GM18526 (cell line): Measurements from ENCODE around the gene SULT1A1.
"Not testable (repeated sequence)": the region's sequence is repeated elsewhere in the genome, so short reads cannot be mapped to it uniquely, and the experiment has no call there.

ENCODE experiments used
- POLR2A ChIP-seq: IDR thresholded peaks from 3 replicates; pipeline ENCODE4 v1.6.1; 2011; ENCODE audit not compliant: insufficient read length; ENCODE audit errors: extremely low read depth

SULT1A1 gene

DNA sequence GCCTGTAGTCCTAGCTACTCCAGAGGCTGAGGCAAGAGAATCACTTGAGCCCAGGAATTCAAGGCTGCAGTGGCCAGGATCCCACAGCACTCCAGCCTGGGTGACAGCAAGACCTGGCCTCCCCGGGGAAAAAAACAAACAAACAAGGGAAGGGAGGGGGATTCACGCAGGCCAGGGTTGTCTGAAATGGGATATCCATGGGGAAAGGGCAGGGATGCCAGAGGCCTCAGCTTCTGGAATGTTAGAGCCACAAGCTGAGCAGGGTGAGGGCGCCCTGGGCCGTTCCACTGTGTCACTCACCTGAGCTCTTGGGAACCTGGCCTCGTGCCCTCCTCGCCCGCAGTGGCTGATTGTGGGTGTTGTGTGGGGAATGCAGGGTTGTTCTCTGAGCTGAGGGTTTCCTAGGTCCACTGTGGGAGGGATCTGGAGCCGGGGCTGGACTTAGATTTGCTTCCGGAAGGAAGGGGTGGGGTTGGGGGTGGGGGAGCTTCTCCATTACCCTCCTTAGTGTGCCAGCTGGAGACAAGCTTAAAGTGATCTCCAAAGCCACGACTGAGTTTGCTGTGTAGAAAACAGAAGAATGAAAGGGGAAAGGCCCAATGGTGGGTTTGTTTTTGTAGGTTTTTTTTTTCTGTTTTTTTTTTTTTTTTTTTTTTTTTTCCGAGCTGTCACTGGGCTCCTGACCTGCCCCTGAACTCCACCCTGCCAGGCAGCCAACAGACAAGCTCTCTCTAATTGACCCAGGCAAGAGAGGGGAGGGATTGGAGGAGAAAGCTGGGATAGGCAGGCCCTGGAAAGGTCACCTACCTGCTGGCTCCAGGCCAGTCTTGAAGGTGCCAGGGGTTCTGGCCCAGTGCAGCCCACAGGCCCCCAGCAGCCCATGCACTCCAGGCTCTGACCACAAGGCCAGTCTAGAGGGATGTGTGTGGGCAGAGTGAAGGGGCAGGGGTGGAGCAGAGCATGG, at the start of gene SULT1A1:
Gene SULT1A1, minus strand, starts transcription at position 414 of the 964 bp plus-strand sequence. CDS start 1,189 bp downstream, outside the sequence.
- no peak for TF ChIP-seq POLR2A

DNA sequence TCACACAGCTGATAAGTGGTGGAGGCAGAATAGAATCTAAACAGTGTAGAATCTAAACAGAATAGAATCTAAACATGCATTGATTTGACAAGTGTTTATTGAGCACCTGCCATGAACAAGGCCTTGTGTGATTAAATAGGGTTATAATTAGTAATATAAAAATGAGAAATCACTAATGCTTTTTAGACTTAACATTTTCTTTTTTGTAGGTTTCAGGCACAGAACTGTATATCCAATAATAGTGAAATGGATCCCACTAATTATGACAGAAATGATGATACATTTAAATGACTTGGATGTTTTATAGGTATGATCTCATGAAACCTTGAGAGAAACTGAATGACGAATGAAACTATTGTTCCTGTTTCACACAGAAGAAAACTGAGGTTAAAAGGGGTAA, 27.9 kb upstream of the SULT1A1 start, which contains the start of gene NPIPB8:
Gene NPIPB8, plus strand, starts transcription at position 301 of the 400 bp plus-strand sequence. CDS start 296 bp downstream, outside the sequence.
- TF ChIP-seq POLR2A = not testable (repeated sequence)

DNA sequence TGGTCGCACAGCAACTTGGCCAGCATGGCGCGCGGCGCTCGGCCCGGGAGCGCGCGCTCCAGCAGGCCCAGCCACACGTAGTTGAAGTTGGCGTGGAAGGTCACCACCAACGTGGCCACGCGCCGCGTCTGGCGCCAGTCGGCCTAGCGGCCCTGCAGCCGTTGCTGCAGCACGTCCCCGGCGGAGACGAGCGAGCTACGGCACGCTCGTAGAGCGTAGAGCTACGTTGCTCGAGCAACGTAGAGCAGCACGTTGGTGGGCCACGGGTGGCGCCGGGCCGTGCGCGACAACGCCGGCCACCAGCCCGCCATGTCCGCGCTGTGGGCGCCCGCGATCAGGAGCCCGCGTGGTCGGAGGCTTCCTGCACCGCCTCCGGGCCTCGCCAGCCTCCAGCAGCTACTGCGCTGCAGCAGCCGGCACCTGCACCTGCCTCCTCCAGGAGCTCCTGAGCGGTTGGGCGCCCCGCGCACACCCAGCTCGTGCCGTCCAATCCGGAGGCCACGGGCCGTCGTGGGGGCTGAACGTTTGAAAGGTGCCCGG, 13.4 kb upstream of the SULT1A1 start:
- no peak for TF ChIP-seq POLR2A

DNA sequence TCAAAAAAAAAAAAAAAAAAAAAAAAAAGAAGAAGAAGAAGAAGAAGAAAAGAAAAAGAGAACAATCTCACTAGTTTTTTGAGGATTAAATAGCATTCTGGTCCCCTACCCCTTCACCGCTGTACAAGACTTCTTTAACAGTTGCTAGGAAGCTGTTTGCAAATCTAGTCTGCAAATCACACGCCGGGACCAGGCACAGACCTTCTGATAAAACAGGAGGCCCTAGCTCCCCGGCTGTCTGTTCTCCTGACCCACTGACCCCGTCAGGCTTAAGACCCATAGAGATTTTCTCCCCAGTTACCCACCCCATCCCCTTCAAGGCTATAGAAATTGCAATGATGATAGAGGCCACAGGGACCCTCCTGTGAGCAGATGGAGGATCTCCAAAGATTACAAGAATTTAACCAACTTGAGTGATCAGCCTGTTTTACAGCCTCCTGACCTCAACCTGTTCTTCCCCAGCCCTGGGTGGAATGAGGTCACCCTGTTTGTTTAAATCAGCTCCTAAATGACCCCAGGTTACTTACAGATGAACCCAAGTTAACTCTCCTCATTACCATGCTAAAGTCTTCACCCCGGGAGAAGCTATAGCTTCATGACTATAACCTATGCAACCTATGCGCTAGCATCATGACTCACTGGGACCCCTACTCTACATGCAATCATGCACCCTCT, 11.8 kb upstream of the SULT1A1 start:
- TF ChIP-seq POLR2A = no peak

DNA sequence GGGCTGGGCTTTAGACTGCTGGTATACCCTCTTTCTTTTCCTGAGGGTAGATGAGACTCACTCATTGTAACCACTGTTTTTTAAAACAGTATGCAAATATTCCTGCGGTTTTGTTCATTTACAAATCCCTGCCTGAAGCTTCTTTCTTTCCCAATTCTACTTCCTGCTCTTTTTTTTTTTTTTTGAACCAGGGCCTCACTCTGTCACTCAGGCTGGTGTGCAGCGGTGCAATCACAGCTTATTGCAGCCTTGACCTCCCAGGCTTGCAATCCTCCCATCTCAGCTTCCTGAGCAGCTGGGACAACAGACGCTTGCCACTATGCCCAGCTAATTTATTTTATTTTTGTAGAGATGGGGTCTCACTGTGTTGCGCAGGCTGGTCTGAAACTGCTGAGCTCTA, 8.0 kb upstream of the SULT1A1 start:
- TF ChIP-seq POLR2A = no peak

DNA sequence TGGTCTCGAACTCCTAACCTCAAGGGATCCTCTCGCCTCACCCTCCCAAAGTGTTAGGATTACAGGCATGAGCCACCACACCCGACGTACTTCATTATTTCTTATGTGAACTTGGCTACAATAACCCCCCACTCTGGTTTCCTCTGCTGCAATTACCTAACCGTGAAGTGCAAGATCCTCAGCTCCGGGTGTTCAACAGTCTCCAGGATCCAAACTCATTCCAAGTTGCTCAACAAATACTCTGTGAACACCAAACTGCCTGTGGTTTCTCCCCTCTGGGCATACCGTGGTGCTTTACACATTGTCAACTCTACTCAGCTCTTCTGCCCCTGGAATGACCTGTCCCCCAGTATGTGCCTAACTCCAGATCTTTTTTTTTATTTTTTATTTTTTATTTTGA, 6.8 kb upstream of the SULT1A1 start:
- no peak for TF ChIP-seq POLR2A

DNA sequence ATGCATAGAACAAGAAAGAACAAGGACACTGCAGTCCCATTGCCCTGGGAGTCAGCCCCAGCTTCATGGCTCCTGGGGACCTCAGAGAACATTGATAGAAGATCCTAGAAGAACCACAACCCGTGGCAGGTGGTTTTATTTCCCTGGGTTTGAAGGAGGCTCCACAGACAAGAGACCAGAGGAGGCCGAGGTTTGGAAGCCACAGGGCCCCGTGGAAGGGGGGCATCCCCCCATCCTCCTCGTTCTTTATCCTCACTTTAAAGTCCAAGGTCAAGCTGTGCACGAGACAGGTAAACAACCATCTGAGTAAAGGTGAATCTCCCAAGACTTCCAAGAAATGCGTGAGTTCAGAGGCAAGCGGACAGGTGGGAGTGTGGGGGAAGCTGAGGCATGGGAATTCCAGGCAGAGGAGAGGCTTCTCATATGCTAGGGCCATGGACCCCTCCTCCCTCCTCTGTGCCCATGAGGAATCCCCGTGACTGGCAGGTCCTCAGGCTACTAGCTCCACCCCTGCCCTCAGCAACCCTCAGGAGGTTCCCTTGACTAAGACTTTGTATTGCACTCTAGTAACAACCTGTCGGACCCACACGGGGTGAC, 849 bp upstream of the SULT1A1 start:
- TF ChIP-seq POLR2A = no peak

DNA sequence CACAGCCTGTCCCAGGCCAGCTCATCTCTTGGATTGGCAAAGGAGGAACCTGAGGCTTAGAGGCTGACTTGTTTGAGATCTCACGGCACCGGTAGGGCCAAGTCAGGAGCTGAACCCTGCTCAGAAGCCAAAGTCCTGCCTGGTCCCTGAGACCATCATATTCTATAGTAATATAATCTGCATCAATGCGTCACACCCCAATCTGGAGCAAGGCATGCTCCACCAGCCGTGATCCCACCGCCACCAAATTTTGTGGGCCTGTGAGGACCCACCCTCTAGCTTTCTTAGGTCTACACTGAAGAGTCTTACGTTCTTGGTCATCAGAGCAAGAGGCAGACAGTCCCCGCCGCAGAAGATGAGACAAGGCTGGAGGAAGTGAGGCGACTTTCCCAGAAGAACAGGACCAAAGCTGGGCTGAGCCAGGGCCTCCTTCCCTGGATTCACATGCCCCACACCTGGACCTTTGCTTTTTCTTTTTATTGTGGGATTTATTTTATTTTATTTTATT, 2.7 kb downstream of the SULT1A1 start:
- TF ChIP-seq POLR2A = no peak

DNA sequence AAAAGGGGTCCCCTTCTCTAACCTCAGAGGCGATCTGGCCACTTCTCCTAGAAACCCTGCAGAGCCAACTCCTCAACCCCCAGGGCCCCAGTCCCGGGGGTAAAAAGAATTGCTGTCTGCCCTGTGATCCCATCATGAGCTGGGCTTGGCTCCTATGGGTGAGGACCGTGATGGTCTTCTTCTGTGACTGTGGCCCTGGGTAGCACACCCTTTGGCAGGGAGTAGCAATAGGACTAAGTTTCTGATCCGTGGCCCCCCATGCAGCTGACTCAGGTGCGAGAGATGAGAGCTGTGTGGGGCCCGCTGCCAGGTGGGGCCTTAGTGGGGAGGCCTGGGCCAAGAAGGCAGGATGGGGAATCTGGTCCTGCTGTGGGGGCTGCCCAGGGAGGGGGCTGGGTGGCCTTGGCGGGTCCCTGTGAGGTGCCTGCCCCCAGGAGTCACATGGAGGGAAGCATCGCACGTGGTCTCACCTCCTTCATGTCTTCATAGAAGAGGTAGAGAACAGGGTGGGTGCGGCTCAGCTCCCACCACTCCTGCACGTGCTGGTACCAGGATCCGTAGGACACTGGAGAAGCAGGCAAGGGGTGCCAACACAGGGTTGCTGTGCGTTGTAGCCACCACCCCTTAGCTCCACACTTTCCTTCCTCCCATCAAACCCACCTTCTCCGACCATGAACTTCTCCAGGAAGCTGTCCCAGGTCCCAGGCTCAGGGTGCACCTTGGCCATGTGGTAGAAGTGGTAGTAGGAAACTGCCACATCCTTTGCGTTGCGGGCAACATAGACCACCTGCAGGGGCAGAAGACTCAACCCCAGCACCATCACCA, 3.3 kb downstream of the SULT1A1 start:
- no peak for TF ChIP-seq POLR2A

DNA sequence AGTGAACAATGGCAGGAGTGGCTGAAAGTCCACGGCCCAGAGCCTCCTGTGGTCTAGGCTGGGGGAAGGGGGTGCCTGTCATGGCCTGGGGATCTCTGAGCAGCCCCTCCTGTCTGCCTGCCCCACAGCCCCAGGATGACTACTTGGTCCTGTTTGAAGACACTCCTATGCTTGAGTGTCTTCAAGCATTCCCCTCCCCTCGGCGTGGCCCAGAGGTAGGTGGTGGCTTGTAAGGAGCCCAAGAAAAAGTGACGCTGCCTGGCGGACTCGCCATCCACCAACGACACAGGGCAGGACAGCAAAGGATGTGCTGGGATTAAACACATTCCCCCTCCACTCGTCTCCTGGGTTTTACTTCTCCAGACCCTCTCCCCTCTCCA, 5.7 kb downstream of the SULT1A1 start:
- no peak for TF ChIP-seq POLR2A

DNA sequence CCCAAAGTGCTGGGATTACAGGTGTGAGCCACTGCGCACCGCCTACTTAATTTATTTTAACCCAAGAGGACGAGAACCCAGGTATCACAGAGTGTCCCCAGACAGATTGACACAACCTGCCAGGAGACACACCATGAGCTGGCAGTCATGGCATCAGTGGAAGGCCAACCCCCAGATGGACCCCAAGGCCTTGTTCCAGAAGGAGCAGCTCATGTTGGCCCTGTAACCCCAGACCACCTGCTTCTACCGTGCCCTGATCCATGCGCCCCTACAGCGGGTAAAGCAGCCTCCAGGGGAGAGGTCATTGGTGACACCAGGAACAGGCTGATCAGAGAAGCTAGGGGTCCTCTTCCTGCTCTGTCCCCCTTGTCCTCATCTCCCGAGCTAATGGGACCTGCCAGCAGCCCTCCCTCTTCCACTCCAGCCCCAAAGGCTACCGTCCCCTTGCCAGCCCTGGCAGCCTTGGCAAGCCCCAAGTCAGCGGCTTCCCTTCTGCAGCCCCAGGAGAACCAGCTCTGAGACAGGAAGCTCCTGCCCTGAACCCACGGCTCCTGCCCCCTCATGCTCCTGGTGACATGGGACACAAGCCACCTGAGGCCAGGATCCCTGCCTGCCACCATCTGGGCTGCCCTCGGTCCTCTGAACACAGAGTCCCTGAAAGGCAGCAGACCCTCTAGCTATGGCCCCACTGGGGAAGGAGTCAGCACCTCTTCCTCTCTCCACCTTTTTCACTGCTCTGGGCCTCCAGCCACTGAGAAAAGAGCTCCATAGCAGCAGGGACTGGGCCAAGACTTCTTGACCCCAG, 6.3 kb downstream of the SULT1A1 start:
- no peak for TF ChIP-seq POLR2A

DNA sequence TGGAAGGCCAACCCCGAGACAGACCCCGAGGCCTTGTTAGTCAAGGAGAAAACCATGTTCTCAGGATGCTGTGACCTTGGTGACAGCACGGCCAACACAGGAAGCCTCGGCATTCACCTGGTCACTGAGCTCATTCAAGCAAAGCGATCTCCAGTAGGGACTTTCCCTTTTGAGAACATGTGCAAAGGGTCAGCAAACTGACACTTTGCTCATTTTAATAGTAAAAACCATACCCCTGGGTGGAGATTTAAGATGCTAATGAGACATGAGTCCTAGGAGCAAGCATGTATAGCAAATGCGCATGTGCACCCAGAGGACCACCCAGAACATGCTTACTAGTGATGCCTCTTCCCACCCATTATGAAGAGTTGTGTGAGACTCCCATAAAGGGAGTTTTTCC, 7.3 kb downstream of the SULT1A1 start:
- no peak for TF ChIP-seq POLR2A

DNA sequence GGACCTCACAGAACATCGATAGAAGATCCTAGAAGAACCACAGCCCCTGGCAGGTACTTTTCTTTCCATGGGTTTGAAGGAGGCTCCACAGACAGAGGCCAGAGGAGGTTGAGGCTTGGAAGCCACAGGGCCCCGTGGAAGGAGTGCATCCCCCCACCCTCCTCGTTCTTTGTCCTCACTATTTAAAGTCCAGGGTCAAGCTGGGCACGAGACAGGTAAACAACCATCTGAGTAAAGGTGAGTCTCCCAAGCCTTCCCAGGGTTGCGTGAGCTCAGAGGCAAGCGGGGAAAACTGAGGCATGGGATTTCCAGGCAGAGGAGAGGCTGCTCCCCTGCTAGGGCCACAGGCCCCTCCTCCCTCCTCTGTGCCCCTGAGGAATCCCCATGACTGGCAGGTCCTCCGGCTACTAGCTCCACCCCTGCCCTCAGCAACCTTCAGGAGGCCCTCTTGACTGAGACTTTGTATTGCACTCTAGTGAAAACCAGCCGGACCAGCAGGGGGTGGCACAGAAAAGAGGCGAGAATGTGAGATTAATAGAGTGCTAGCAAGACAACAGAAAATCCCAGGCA, 12.1 kb downstream of the SULT1A1 start:
- TF ChIP-seq POLR2A = no peak
